RPMI8226 (cell line): ENCODE data around the gene EFCAB6.
"Not testable (repeated sequence)": the region's sequence is repeated elsewhere in the genome, so short reads cannot be mapped to it uniquely, and the experiment has no call there.

Source experiments
- DNase-seq: peaks from one replicate; pipeline ENCODE4 v3.0.0-alpha.2; 2015

EFCAB6 gene

GRCh38 chr22:43698403-43698802 is 113.7 kb downstream of the EFCAB6 start:
- no peak for DNase-seq

- peak; percentile 54 for DNase-seq
Measured at GRCh38 chr22:43697894-43698293, 114.2 kb downstream of the EFCAB6 start.

GRCh38 chr22:43693249-43693648 is 118.9 kb downstream of the EFCAB6 start:
- DNase-seq = no peak

- no peak for DNase-seq
Measured at GRCh38 chr22:43689356-43689755, 122.7 kb downstream of the EFCAB6 start.

GRCh38 chr22:43682851-43683250 is 129.3 kb downstream of the EFCAB6 start:
- no peak for DNase-seq

- no peak for DNase-seq
Measured at GRCh38 chr22:43681731-43682360, 130.3 kb downstream of the EFCAB6 start.

GRCh38 chr22:43670513-43670912 is 141.6 kb downstream of the EFCAB6 start:
- no peak for DNase-seq

- DNase-seq = no peak
Measured at GRCh38 chr22:43669190-43669589, 142.9 kb downstream of the EFCAB6 start.

- DNase-seq = no peak
Measured at GRCh38 chr22:43667656-43668055, 144.4 kb downstream of the EFCAB6 start.

- DNase-seq = no peak
Measured at GRCh38 chr22:43666457-43666856, 145.6 kb downstream of the EFCAB6 start.

- DNase-seq = no peak
Measured at GRCh38 chr22:43658823-43659222, 153.3 kb downstream of the EFCAB6 start.

- not testable (repeated sequence) for DNase-seq
Measured at GRCh38 chr22:43656581-43656980, 155.5 kb downstream of the EFCAB6 start.

GRCh38 chr22:43654271-43654670 is 157.8 kb downstream of the EFCAB6 start:
- no peak for DNase-seq

- DNase-seq = no peak
Measured at GRCh38 chr22:43652845-43653244, 159.3 kb downstream of the EFCAB6 start.

GRCh38 chr22:43643387-43643786 is 168.7 kb downstream of the EFCAB6 start:
- no peak for DNase-seq

- DNase-seq = peak; percentile 35
Measured at GRCh38 chr22:43642319-43643206, 169.5 kb downstream of the EFCAB6 start.

- no peak for DNase-seq
Measured at GRCh38 chr22:43639228-43639948, 172.7 kb downstream of the EFCAB6 start.

- no peak for DNase-seq
Measured at GRCh38 chr22:43637275-43638260, 174.5 kb downstream of the EFCAB6 start.

- DNase-seq = peak; percentile 50
Measured at GRCh38 chr22:43636086-43636485, 176.0 kb downstream of the EFCAB6 start.

- no peak for DNase-seq
Measured at GRCh38 chr22:43635101-43635500, 177.0 kb downstream of the EFCAB6 start.

GRCh38 chr22:43634316-43634715 is 177.8 kb downstream of the EFCAB6 start:
- DNase-seq = no peak

GRCh38 chr22:43633631-43634285 is 178.3 kb downstream of the EFCAB6 start:
- no peak for DNase-seq
